GM21737 (cell line): ENCODE data around the gene THSD4.

Source experiments
- ATAC-seq: cut with Tn5 transposase; IDR thresholded peaks from one replicate; pipeline ENCODE4 v1.9.1; 2021; ENCODE audit warnings: mild to moderate bottlenecking, moderate library complexity; ENCODE audit not compliant: unreplicated experiment

The THSD4 gene

DNA sequence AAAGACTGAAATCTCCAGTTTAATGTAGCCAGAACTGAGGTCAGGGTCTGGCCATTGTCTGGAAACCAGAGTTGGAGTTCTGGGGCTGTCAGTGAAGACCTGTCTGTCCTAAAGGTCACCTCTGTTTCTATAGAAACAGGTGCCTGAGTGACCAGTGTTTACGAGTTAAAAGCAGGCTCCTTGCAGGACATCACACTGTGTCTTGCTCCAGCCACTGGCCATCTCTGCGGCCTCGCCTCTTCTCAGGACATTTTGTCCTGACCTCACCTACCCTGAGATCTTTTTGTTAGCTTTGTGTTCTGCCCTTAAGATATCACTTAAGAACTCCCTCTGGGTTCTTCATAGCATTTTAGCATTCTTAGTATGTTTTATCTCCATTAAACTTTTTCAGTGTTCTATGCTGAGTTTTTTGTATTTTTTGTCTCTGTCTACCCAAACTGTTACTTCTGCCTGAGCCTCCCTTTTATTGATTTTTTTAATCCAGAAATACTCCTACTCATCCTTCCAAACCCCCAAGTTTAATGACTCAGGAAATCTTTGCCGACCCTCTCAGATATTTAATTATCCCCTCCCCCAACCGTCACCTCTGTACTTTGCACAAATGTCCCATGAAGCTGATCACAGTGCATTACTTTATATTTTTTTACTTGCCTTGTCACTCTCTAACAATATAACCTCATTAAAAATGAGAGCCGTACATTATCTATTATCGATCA is 223.7 kb downstream of the THSD4 start:
- no peak for ATAC-seq

DNA sequence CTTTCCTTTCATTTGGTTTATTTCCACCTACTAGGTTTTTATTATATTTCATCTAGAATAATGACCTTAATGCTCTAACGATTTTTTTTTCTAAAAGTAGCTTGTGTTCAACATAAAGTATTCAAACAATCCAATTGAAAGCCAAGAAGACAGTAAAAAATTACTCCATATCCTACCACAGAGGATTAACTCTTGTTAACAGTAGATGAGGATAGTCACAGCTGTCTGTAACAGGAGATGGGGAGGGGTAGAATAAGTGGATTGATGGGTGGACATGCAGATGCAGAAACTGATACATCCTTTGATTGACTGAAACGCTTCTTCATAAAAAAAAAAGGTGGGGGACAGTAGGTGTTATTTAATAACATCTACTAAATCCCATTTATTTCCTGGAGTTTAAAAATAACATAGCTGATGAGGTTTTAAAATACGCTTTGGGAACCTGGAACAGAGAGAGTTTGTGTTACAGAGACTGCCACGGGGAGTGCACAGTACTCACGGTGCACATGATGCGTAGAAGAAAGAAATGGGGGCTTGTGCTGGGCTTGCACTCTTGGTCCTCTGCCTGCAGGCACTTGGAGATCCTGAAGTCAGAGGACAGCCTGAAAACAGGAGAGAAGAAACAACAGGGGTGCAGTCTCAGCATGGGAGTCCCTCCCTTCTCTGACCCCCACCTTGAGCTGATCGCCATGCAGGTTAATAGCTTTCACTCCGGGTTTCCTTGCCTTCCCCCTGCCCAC is 226.7 kb downstream of the THSD4 start:
- no peak for ATAC-seq

DNA sequence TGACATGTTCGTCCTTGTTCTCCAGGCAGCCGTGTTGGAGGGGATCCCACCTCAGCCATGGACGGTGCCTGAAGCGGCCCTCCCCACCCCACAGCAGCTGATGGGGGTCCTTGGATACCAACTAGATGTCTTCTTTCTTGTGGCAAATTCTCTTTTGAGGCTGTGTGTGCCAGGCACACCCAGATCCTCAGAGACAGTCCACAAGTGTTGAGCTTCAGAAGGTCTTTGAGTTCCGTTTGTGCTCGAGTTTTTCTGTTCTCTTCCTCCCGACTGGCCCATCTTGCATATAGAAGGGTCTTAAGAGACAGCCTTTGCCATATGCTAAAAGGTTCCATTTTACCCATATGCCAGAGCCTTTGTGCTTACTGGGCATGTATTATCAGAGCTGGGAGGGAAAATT is 227.4 kb downstream of the THSD4 start:
- ATAC-seq: no peak

DNA sequence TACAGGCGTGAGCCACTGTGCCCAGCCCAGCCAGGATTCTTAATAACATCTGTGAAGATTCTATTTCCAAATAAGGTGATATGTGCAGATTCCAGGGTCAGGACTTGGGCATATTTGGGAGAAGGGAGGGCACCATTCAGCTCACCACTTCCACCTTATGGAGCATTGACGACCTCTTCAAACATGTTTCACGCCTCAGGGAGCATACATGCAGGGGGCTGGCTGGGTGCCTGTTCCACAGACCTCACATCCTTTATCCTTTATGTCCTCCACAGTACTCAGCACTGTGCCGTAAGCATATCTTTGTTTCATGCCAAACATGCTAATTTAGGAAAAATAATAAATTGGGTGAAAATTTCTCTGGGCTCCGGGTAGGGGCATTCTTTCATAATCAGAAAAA is 229.0 kb downstream of the THSD4 start:
- ATAC-seq: no peak

DNA sequence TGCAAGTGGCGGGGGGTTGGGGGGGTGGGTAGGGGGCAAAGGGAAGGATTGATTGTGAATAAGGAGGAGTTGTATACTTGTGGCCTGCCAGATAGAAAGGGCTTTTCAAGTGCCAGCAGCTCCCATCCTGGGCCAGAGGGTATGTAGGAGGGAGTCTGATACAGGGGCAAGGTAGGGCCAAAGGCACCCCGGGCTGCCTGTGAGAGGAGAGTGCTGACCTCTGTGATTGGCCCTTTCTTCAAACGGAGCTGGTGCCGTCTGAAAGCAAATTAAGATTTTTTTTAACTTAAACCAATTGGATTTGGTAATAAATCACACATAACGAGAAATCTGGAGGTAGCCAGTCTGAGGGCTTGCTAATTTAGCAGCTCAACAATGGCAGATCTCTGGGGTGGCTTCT is 229.9 kb downstream of the THSD4 start:
- ATAC-seq: no peak

DNA sequence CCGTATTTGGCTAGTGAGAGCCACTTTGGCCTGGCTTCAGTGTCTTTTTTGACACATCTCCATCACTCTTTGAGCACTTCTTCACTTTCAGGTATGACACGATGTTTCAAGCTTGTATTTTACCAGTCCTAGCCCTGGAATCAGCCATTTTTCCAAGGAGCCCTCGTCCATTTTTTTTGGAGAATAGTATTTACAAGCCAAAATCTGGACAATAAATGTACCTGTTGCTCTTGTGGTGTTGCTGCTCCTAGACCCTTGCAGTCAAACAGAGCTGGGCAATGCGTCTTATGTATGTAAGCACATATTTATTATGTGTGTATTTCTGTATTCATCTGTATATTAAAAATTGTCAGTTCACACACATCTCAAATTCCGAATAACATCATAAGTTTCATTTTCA is 231.2 kb downstream of the THSD4 start:
- no peak for ATAC-seq

DNA sequence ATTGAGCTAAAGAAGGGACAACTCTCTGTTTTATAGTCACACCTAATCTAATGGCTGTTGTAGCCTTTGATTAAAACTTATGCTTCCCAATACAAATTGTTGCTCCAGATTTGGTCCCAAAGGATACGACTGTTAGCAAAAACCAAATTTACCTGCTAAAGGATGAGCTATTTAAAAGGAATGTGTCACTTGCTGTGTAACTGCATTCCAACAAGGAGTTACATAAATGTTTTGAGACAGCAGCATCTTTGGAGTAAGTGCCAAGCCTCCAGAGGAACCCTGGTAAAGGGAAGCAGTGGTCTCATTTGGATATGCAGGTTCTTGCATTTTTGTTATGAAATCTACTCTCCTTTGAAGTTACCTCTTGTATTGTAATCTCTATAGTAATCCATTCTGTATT is 233.3 kb downstream of the THSD4 start:
- ATAC-seq: no peak

DNA sequence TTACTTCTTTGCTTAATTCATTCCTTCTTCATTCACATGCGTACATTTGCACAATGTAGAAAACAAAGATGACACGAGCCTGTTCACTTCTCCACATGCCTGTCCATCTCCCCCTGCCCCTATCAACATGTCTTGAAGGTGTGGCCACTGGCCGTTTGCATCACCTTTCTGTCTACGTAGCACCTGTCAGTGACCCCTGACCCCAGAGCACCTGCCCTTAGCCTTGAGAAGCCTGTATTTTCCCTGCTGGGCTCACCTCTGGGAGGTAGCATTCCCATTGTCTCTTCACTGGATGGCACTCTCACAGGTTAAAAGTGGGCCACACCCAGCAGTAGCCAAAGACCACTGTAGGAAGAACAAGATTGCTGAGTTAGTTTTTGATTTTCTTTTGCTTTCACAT is 234.1 kb downstream of the THSD4 start:
- ATAC-seq: no peak

DNA sequence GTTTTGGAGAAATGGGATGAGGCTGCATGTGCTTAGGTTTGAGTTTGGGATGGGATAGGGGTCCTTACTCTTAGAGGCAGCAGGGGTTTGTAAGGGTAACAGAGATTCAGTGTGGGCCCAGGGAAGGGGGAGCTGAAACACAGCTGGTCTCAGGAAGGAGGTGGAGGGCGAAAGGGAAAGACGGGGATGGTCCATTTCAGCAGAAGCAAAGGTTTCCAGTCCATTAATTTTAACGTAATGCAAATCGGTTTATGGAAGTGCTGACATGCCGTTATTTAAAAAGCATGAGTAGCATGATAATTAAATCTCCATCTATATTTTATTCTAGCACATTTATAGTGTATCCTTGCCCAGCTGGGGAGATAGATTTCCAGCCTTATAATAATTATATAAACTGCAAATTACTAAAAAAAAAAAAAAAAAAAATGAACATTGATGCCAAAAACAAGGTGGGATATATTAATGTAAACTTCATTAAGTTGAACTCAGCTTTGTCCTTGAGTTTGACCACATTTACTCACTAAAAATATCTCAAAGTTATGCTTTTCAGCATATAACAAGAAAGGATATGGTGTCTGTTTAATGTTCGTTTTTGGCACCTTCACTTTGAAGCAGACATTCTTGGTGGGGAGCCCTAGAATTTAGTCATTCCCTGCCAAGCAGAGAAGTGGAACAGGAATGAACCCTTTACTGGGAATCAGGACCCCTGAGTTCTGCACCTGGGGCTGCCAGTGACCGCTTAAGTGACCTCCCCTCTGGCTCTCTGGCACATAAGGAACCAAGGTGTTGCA is 234.7 kb downstream of the THSD4 start:
- ATAC-seq: no peak

DNA sequence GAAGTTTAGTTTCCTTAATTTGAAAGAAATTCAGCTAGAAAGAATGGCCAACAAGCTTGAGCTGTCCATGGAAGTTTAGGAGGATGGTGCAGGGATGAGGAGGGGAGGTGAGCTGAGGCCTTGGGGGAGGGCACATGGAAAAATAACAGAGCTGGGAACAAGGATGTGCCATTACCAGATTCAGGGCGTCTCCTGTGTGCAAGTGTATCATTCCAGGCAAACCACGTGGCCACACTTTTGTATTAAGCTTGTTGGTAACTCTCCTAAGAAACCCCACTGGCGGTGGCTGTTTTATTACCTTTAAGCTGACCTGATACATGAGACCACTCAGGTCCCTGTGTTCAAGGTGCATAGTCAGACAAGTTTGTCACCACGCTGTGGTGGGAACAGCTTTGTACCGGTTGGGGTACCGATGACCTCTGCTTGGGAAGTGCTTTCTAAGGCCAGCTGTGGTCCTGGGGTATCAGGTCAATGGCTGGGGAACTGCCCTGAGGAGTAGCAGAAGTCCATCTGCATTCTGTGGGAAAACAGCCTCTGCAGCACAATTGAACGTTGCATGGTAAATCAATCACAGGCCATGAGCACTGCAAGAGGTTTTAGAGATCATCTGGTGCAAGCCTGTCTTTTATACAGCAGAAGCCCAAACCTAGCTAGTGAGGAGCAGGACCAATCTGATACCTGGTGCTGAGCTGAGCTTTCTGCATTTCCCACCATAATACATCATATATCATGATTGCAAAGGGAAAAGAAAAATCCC is 235.5 kb downstream of the THSD4 start:
- ATAC-seq: no peak

DNA sequence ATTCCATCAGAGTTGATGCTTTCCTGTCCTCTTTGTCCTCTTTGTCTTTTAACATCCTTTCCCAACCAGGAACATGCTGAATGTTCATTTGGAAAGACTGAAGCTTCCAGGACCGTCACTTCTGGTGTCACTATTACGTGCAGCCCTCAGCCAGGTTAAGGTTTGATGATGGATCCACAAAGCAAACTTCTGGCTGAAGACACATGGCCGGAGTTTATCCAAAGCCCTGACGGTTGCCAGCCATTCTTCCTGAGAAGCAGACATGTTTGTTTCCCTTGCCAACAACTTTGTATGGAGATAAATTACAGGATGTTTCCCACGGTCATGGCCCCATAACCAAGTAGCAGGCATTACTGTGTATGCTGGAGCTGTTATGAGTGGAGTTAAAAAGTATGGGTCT is 236.9 kb downstream of the THSD4 start:
- no peak for ATAC-seq

DNA sequence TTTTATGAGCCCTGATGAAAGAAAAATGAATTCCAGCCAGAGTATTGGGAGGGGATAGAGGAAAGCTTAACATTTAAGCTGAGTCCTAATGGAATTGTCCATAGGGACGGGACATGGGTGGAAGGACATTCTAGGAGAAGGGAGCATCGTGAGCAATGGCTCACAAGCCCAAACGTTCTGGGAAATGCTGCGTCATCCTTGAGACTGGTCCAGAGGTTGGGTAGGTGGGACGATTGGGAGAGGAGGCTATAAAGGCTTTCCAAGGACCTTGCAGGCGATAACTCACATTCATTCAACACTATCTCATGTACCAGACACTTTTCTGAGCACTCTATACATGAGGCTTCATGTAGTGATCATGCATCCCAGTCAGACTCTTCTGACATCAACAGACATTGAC is 237.5 kb downstream of the THSD4 start:
- ATAC-seq: no peak

DNA sequence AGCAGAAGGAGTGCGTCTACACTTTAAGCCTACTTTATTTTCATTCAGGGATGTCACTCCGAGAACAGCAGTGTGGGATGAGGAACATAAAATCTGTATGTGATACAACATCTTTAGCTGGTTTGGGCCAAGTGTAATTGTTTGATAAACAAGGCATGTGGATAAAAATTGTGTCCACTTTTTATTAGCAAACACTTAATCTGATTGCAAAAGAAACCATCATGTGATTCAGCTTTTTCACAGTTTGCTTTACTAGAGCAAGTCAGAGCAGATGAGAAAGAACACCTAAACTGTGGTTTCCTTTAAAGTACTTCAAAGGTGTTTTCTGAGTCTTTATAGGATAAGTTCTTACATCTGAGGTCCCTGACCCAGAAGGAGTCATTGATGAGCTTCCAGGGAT is 237.9 kb downstream of the THSD4 start:
- no peak for ATAC-seq

DNA sequence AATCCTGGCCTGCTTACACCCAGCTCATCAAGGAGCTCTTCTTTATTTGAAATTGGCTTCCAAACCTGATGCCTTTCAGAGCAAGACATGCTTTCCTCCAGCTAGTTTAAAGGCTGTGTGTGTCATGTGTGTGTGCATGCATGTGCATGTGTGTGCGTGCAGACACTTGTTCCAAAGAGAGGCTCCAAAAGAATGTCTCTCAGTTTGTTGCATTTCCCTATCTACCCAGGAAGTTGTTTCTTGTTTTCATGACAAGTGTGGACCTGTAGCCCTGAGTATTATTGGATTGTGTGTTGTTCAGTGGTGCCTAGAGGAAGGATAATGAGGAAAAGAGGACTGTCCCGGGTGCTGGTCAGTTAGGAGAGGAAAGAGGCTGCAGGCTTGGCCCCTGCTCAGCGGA is 240.0 kb downstream of the THSD4 start:
- ATAC-seq: no peak

DNA sequence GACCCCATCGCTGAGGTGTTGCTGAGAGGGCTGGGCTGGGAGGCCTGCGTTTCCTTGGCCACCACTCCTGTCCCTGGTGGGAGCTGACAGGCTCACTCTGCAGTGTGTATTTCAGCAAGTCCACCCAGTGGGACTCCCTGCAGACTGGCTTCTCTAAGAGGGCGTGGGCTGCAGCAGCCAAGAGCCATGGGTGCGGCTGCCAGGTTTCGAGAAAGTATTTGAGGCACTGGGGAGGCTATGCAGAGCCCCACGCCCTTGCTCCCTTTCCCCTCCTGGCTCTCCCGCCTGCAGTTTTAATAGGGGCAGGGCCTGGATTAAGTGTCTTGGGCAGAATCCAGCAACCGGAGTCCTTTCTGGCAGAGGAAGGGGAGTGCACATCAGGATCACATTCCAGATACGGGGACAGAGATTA is 242.1 kb downstream of the THSD4 start:
- ATAC-seq: no peak

DNA sequence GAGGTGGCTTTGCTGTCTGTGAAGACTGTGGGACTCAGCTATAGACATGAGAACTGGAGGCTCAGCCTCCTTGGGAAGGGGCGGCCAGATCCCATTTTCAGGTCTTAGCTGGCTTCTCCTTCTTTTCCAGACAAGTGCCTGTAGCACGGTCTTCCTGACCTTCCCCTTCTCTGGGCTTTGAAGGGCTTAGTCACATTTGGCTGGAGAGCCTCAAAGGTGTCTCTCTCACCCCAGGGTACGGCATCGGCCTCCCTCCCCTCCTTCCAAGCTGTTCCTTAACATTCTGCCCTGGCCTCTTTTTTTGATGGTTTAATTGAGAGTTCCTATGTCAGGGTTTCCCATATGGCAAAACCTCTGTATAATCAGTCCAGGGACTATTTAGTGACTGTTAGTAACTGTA is 242.7 kb downstream of the THSD4 start:
- ATAC-seq: no peak

DNA sequence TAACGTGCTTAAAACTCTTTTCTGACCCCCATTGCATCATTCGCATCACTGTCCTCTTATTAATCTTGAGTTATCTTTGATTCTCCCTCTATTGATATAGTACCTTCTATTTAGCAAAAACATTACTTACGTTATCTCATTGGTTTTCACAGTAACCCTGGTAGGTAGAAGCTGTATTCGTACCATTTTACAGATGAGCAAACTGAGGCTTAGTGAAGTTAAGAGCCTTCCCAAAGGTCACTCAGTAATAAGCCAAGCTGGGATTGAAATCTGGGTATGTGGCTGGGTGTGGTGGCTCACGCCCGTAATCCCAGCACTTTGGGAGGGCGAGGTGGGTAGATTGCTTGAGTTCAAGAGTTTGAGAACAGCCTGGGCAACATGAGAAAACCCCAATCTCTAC is 244.0 kb downstream of the THSD4 start:
- no peak for ATAC-seq

DNA sequence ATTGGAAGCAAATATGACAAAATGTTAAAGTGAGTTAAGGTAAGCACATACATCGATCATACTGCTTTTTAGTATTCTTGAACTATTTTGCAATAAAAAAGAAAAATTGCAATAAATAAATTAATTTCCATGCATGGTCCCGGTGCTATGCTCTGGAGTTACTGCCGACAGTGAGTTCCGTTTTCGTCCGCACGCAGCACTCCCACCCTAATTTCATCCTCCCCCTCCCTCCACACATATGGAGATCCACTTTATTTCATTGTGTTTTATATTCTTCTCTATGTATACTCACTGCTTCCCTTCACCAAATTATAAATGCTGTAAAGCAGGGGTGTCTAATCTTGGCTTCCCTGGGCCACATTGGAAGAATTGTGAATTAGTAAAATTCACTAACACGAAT is 247.3 kb downstream of the THSD4 start:
- no peak for ATAC-seq

DNA sequence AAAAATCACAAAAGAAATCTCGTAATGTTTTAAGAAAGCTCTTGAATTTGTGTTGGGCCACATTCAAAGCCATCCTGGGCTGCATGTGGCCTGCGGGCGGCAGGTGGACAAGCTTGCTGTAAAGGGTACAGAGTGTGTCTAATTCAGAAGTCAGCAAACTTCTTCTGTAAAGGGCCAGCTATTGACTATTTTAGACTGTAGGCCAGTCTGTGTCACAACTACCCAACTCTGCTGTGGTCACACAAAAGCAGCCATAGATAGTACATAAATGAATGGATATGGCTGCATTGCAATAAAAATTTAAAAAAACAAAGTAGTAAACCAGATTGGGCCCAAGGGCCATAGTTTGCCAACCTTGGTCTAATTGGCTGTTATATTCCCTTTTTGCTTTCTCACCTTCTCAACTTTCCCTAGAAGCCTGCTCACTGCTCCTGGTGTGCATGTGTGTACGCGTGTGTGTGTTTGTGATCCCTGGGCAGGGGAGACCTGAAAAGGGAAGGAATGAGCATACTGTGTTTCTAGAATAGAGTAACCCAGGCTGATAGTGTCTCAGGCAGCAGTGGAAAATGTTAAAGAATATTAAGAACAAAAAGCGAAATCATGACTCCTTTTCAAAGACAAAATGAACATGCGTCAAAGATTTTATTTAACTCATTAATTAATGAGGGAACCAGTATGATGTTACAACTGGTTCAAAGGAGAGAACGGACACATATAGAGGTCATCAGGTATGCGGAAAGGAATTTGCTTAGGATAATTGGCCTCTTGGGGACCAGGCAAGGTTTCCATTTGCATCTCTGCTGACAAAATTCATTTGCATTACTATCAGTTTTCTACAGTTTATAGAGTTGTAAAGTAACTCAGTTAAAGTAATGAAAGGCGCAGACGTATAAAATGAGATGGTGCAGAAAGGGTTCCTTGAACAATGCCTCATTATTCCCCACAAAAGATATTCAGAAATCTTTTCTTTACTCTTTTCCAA is 248.0 kb downstream of the THSD4 start:
- ATAC-seq: no peak

DNA sequence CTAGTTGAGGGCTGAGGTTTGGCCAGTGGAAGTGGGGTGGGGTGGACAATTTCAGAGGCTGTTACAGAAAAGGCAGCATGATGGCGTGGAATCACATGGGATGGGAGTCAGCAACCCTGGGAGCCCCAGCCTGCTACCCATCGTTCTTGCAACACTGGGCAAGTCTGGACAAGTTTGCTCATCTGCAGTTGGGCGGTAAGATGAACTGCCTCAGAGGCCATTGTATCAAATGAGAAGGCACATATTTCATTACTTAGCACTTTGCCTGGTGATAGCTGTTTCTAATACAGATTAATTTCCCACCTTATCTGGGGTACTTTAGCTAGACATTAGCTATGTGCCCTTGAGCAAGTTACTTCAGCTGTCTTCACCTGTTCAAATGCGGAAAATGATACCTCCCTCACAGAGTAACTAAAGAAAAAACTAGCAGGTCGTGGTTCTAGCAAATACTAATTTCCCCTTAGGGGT is 248.9 kb downstream of the THSD4 start:
- ATAC-seq: no peak
